Measurements from ENCODE around the gene SANBR.

Gene SANBR

DNA sequence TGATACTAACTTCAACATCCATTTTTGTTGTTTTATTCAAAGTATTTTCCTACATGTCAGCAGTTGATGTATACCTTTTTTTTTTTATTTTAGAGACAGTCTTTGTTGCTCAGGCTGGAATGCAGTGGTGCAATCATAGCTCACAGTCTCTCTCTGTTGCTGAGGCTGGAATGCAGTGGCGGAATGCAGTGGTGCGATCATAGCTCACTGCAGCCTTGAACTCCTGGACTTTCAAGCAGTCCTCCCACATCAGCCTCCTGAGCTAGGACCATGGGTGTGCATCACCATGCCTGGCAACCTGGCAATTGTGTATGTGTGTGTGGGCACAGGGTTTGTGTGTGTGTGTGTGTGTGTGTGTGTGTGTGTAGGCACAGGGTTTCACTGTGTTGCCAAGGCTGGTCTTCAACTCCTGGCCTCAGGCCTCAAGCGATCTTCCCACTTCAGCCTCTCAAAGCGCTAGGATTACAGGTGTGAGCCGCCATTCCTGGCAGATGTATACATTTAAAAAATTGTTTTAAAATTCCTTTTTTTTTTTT is 24.8 kb downstream of the SANBR start:
- DNase-seq, result no peak

DNA sequence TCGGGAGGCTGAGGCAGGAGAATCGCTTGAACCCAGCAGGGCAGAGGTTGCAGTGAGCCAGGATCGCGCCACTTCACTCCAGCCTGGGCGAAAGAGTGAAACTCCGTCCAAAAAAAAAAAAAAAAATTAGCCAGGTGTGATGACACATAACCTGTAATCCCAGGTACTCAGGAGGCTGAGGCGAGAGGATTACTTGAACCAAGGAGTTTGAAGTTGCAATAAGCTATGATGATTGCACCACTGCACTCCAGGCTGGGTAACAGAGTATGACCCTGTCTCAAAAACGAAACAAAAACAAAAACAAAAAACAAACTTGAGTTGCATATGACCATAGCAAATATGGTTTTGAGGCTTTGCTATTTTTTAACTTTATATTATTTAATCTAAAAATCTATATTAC is 25.8 kb downstream of the SANBR start:
- no peak for DNase-seq

DNA sequence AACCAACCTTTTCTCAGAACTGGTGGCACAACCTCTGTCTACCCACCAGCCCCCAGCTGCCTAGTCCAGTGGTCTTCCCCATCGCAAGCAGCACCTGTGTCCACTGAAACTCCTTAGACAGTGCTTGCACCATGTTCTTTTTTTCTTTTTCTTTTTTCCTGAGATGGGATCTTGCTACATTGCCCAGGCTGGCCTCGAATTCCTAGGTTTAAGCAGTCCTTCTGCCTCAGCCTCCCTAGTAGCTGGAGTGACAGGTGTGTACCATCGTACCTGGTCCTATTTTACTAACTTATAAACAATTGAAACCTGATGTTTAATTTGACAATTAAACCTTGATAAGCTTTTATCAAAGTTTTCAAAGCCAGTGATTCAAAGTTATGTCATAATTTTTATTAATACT is 30.8 kb downstream of the SANBR start:
- DNase-seq, result no peak

DNA sequence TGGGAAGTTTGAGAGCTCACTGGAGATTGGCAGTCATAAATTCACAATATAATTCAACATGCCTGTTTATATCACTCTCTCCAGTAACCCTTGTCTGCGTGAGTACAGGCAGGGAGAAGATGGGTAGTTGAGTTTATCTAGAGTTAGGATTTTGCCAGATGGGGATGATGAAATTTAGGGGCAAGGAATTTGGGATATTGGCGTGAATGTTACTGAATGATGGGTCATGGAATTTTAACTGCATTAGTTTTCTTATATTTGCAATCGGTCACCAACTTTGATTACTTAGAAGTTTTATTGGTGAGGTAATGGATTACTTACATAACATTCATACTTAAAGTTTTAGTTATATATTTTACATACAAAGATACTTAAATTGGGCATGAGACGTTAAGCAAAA is 35.1 kb downstream of the SANBR start:
- no peak for DNase-seq

DNA sequence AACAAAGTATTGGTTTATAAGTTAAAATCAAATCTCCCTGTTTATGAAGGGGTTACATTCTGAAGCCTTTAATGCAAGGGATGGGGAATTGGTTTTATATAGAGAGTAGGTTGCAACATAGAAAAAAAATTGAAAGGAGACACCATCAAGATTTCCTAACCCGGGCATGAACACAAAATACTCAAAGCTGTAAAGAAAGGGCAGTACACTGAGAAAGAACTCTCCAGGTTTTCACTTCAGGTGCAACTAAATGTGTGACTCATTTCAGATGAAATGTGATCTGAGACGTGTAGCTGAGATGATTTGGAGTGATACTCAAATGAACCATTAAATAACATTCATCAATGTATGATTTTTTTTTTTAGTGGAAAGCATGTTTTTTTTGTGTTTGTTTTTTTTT is 43.6 kb downstream of the SANBR start:
- peak in 1 of 5 experiments; percentile 26 for DNase-seq

DNA sequence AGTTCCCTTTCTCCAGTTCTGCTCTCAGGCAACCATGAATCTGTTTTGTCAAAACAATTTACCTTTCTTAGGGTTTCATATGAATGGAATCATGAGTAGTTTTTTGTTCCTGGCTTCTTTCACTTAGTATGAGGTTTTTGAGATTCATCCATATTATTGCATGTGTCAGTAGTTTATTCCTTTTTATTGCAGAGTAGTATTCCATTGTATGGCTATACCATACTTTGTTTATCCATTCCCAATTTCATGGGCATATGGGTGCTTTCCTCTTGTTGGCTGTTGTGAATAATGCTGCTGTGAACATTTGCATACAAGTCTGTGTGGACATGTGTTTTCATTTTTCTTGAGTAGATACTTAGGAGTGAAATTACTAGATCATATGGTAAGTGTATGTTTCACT is 46.0 kb downstream of the SANBR start:
- DNase-seq, result no peak

DNA sequence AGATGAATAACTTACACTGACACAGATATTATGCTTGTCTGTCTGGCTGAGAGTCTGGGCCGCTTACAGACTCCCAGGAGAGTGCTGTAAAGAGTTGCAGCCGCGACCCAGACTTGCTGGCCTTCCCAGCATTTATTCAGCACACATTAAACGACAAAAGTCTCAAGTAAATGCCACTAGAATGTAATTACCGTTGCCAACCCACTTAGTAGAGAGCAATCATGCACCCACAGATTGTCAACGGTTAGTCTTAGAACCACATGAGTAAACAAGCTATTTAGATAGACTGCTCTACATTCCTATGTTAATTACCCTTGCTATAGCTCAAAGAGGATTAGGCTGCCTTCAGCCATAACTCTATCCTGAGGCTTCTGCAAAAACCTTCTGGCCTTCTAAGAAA is 48.5 kb downstream of the SANBR start:
- no peak for DNase-seq

All from T-helper 2 cell (primary cell).